Memory B cell (primary cell): Measurements from ENCODE around the gene MPRIP.

Experiments used
- ATAC-seq: fragments of 150-1000 bp; cut with Tn5 transposase; 2 replicates; pipeline ENCODE4 v1.10.0; 2021; ENCODE audit warnings: low read depth, mild to moderate bottlenecking, moderate library complexity
- DNase-seq, 2 donors: peaks; one replicate each; pipeline ENCODE4 v3.0.0; 2022; ENCODE audit warnings: low spot score in 2 of 2
- H3K27ac Mint-ChIP-seq: one replicate; pipeline ENCODE4 v1.8.0; 2022; ENCODE audit warnings: mild to moderate bottlenecking, moderate library complexity, mixed read lengths
- H3K27me3 Mint-ChIP-seq: one replicate; pipeline ENCODE4 v1.8.0; 2022; ENCODE audit warnings: mixed read lengths
- H3K36me3 Mint-ChIP-seq: one replicate; pipeline ENCODE4 v1.8.0; 2022; ENCODE audit warnings: mild to moderate bottlenecking, mixed read lengths
- H3K4me1 Mint-ChIP-seq: one replicate; pipeline ENCODE4 v1.8.0; 2022; ENCODE audit warnings: mixed read lengths
- H3K4me3 Mint-ChIP-seq: one replicate; pipeline ENCODE4 v1.8.0; 2022; ENCODE audit warnings: mild to moderate bottlenecking, moderate library complexity, mixed read lengths
- H3K9me3 Mint-ChIP-seq: one replicate; pipeline ENCODE4 v1.8.0; 2022; ENCODE audit warnings: mixed read lengths

Gene MPRIP

DNA sequence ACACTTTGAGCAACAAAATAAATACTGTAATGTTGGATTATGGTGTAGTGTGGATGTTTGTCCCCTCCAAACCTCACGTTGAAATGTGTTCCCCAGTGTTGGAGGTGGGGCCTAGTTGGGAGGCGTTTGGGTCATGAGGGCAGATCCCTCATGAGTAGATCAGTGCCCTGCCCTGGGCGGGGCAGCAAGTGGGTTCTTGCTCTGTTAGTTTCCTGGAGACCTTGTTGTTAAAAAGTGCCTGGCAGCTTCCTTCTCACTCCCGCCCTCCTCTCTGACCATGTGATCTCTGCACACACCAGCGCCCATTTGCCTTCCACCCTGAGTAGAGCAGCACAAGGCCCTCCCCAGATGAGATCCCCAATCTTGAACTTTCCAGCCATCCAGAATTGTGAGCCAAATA, 67.7 kb downstream of the MPRIP start:
- Mint-ChIP-seq H3K27ac (peak overlapping the region; percentile 56), H3K9me3 (no peaks in the 10 kb centered on the region), H3K4me1 (peaks cover 60% of the 10 kb centered on the region), H3K4me3 (peak overlapping the region; percentile 45), H3K27me3 (no peaks in the 10 kb centered on the region), H3K36me3 (peaks cover 3% of the 10 kb centered on the region)
- DNase-seq (peak in 1 of 2 donors; percentile 18), ATAC-seq (peak; percentile 89)

DNA sequence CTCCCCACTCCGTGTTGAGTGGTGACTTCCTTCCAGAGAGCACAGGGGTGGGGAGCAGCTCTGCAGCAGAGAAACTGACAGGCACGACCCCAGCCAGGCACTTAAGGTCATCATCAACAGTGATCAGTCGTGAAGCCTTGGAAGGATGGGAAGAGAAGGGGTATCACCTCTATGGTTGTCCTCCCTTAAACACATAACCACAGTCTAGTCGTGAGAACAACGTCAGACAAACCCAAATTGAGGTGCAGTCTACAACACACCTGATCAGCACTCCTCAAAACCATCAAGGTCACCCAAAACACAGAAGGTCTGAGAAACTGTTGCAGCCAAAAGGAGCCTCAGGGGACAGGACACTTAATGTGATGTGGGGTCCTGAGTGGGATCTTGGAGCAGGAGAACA, 68.3 kb downstream of the MPRIP start:
- DNase-seq, result no peak
- Mint-ChIP-seq H3K4me3 (no peak overlapping the region), H3K4me1 (peaks cover 65% of the 10 kb centered on the region), H3K36me3 (peaks cover 3% of the 10 kb centered on the region), H3K27ac (no peak overlapping the region), H3K9me3 (no peaks in the 10 kb centered on the region), H3K27me3 (no peaks in the 10 kb centered on the region)
- no peak for ATAC-seq

DNA sequence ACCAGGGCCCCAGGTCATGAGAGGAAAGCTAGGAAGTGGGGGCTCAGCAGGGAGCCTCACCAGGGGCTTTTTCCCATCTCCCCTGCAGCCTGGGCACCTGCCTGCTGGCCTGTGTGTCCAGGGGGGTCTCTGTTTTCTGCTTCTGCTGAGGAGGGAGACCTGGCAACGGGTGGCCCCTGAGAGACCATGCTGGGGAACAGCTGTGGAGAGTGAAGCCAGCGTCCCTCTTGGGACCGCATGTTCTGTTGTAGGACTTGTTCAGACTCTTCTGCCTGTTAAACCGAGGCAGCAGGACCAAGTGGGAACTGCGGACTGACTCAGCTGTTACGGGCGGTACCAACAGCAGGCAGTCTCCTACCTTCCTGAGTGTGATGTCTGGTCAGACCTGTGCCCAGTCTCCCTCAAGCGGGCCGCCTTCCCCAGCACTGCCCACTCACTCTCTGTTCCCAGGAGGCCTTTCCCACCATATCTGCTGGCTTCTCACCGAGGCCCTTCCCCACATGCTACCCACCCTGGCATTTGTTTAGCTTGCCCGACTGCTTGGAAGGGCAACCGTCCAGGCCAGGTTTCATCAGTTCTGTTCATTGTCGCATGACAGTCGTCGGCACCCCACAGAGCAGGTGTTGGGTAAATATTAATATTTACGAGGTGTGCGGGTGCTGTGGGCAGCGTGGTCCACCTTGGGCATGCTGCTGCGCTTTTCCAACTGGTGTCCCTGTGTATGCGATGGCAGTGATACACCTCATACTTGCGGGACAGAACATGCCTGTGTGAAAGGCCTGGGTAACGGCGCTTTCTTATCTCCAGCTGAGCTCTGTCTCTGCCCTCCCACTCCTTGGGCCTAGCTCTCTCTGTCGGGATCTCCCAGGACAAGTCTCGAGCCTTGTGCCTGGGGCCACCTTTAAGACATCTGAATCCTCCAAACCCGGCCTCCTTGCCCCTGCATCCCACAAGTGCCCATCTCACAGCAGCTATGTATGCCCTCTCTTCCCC, 69.4 kb downstream of the MPRIP start:
- H3K9me3 Mint-ChIP-seq, result no peaks in the 10 kb centered on the region
- no peaks in the 10 kb centered on the region for H3K27me3 Mint-ChIP-seq
- H3K36me3 Mint-ChIP-seq, result peaks cover 2% of the 10 kb centered on the region
- H3K4me1 Mint-ChIP-seq, result peaks cover 67% of the 10 kb centered on the region
- ATAC-seq (no peak), DNase-seq (no peak)
- peak overlapping the region; percentile 15 for H3K27ac Mint-ChIP-seq
- no peak overlapping the region for H3K4me3 Mint-ChIP-seq

DNA sequence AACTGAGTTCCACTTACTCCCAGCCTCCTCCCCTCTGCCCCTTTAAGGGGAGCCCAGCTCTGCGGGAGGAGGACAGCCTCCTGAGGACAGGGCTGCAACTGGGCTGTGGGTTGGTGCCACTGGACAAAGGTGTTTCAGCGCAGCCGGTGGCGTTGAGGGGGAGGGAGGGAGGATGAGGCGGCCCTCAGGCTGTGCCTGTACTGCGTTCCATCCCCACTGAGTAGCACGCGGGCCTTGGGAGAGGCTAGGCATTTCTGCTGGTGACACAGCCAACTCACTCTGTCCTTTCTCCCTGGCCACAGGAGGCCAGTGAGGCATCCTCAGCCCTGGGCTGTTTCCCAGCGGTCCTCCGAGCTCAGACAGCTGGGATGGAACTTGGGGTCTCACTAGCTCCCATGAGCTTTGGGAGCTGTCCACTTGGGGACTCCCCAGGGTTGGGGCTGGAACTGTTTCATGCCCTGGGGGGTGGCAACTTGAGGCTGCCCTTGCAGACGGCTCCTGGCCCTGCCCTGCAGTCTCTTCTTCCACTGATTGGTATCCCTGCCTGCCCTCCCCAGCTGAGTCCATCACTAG, 70.5 kb downstream of the MPRIP start:
- Mint-ChIP-seq H3K4me3 (no peak overlapping the region), H3K36me3 (peaks cover 2% of the 10 kb centered on the region), H3K4me1 (peaks cover 68% of the 10 kb centered on the region), H3K27me3 (no peaks in the 10 kb centered on the region), H3K9me3 (no peaks in the 10 kb centered on the region), H3K27ac (no peak overlapping the region)
- no peak for DNase-seq
- no peak for ATAC-seq

DNA sequence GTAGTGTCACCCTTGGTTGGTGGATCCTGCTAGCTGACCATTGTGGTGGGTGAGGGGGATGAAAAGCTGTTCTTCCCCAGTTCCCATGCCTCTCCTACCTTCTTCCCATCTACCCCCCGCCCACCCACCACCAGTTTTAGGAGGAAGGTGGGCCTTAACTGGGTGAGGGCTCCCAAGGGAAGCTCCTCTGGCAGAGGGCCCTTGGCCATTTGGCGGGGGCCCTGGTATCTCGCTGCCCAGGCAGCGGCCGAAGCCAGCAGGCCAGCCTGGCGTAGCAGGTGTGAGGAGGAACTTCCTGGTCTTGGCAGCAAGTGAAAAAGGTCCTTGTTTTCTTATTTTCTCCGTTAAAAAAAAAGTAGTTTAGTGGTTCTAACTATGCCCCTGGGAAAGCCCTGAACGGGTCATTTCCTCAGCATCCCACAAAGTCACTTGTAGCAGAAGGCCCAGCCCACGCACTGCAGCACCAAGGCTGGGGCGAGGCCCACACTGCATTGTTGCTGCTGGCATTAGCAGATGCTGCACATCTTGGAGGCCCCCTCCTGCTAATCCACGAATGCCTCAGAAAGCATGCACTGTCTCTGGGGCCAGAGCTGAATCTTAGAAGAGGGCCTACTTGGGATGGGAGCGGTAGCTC, 72.5 kb downstream of the MPRIP start:
- Mint-ChIP-seq H3K36me3 (peaks cover 2% of the 10 kb centered on the region), H3K4me3 (no peak overlapping the region), H3K27ac (no peak overlapping the region), H3K4me1 (peaks cover 60% of the 10 kb centered on the region), H3K9me3 (no peaks in the 10 kb centered on the region), H3K27me3 (no peaks in the 10 kb centered on the region)
- ATAC-seq (no peak), DNase-seq (no peak)

DNA sequence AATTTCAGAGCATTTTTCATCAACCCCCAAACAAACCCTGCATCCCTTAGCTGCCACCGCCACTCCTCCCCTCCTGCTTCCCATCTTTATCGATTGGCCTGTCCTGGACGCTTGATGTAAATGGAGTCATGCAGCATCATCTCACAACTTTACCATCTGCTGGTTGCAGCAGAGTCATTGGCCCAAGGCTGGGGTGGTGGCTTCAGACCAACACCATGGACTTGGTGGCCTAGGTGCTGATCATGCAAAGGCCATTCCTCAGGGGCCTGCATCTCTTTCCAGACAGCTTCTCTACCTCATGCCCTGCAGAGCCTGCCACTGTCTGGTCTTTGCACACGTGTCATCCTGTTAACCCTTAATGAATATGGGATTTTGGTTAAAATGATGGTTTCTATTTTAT, 73.4 kb downstream of the MPRIP start:
- ATAC-seq, result no peak
- H3K4me3 Mint-ChIP-seq, result no peak overlapping the region
- no peaks in the 10 kb centered on the region for H3K9me3 Mint-ChIP-seq
- no peak overlapping the region for H3K27ac Mint-ChIP-seq
- no peak for DNase-seq
- H3K4me1 Mint-ChIP-seq, result peaks cover 57% of the 10 kb centered on the region
- H3K36me3 Mint-ChIP-seq, result peaks cover 2% of the 10 kb centered on the region
- no peaks in the 10 kb centered on the region for H3K27me3 Mint-ChIP-seq

DNA sequence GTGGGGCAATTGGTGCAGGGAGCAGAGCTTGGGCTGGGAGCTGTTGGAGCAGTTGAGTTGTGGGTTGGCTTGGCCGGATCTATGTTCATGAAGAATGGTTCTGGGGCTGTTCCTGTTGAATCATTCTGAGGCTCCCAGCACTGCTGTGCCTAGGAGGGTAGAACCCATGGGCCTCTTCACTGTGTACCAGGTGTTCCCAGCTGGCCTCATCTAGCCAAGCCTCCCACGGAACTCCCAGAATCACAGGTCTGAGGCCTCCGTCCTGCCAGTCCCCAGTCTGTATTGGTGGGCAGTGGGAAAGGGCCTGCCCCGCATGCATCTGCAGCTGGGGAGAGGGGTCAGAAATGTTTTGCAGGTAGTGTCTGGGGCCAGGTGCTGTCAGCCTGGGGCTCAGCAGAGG, 74.1 kb downstream of the MPRIP start:
- DNase-seq, result no peak
- H3K4me3 Mint-ChIP-seq, result no peak overlapping the region
- peaks cover 56% of the 10 kb centered on the region for H3K4me1 Mint-ChIP-seq
- no peak overlapping the region for H3K27ac Mint-ChIP-seq
- no peak for ATAC-seq
- no peaks in the 10 kb centered on the region for H3K9me3 Mint-ChIP-seq
- H3K36me3 Mint-ChIP-seq, result peaks cover 2% of the 10 kb centered on the region
- H3K27me3 Mint-ChIP-seq, result no peaks in the 10 kb centered on the region

DNA sequence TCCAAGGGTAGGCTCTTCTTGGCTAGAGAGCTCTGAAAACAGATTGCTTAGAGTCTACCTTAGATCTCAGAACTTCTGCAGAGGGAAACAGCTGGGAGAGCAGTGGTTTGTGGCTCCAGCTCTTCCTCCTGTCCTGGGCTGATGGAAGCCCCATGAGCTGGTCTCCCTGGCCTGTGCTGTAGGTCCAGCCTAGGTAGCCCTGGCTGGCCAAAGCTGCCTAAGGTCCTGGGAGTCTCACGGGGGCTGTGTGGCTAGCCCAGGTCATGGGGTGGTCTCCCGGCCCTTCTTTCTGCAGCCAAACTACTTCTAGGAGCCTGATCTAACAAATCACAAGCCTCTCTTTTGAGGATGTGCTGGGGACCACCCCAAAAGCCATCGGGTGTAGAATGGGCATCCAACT, 75.7 kb downstream of the MPRIP start:
- Mint-ChIP-seq H3K4me1 (peaks cover 62% of the 10 kb centered on the region), H3K4me3 (no peak overlapping the region), H3K36me3 (peaks cover 2% of the 10 kb centered on the region), H3K27ac (peak overlapping the region; percentile 38), H3K9me3 (no peaks in the 10 kb centered on the region), H3K27me3 (no peaks in the 10 kb centered on the region)
- DNase-seq (no peak), ATAC-seq (no peak)

DNA sequence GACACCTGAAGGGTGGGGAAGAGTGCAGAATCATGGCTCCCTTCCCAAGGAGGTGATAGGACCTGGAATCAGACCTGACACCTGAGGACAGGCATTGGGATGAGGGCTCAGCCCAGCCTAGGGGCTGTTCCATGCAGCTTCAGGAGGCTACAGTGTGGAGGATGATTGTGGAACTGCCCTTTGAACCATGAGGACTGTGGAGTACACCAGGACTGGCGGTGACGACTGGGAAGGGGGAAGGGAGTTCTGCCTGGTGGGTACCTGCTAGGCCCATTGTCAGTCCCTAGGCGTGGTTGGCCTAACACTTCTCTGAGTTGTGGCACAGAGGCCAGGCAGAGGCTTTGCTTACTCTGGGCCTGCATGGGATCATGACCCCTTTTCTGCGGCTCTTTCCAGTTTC, 76.1 kb downstream of the MPRIP start:
- no peaks in the 10 kb centered on the region for H3K27me3 Mint-ChIP-seq
- H3K4me1 Mint-ChIP-seq, result peaks cover 61% of the 10 kb centered on the region
- ATAC-seq (no peak), DNase-seq (no peak)
- H3K9me3 Mint-ChIP-seq, result no peaks in the 10 kb centered on the region
- H3K36me3 Mint-ChIP-seq, result peaks cover 2% of the 10 kb centered on the region
- no peak overlapping the region for H3K27ac Mint-ChIP-seq
- no peak overlapping the region for H3K4me3 Mint-ChIP-seq

DNA sequence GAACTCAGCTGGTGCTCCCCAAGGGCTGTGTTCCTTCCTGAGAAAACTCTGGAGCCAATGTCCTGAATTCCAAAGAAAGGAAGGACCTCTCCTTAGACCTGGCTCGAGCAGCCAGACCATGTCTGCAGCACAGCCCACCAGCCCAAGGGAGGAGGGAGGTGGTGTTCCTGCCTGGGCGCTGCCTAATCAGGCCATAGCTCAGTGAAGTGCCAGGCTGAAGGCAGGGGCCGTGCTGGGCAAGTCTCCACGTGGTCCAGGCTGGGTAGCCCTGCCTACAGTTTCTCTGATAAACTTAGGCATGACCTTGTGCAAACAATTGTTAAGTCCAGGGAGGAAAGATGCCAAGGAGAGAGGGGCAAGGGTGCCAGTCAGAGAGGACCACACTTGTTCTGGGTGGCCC, 76.8 kb downstream of the MPRIP start:
- DNase-seq, result no peak
- Mint-ChIP-seq H3K9me3 (no peaks in the 10 kb centered on the region), H3K27ac (no peak overlapping the region), H3K4me3 (no peak overlapping the region), H3K27me3 (no peaks in the 10 kb centered on the region), H3K36me3 (peaks cover 2% of the 10 kb centered on the region), H3K4me1 (peaks cover 61% of the 10 kb centered on the region)
- no peak for ATAC-seq

DNA sequence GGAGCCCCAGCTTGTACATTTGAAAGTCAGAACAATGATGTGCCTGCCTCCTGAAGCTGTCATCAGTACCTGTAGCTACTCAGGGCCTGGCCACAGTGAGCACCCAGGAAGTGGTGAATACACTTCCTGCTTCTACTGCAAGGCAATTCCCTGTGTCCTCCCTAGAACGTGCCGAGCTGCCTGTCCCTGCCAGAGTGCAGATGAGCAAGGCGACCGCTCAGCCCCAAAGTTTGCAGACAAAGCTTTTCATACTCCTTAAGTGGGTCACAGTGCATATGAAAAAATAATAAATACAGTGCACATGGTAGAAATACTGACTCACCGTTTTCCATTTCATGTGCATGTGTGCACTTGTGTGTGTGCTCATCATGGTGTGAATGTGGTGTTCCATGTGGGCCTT, 77.3 kb downstream of the MPRIP start:
- no peak overlapping the region for H3K4me3 Mint-ChIP-seq
- peaks cover 60% of the 10 kb centered on the region for H3K4me1 Mint-ChIP-seq
- DNase-seq, result no peak
- peak; percentile 64 for ATAC-seq
- peaks cover 2% of the 10 kb centered on the region for H3K36me3 Mint-ChIP-seq
- no peaks in the 10 kb centered on the region for H3K27me3 Mint-ChIP-seq
- no peak overlapping the region for H3K27ac Mint-ChIP-seq
- no peaks in the 10 kb centered on the region for H3K9me3 Mint-ChIP-seq

DNA sequence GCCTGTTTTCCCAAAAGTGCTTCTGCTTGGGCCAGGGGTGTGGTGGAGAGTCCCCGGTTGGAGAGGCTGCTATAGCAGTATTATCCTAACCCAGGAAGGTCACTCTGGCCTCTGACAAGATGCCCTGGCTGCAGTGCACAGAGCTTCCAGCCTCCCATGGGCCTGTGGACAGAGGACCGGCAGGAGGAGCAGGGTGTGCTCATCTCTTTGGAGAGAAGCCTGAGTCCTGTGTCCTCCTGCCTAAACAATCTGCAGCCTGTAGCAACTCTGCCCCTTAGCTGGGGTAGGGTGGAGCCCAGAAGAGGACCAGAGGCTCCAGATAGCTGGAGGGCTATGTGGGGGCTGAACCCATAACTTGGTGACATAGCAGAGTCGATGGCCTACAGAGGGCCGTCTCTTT, 78.0 kb downstream of the MPRIP start:
- DNase-seq (no peak), ATAC-seq (no peak)
- H3K4me3 Mint-ChIP-seq, result no peak overlapping the region
- H3K4me1 Mint-ChIP-seq, result peaks cover 61% of the 10 kb centered on the region
- H3K9me3 Mint-ChIP-seq, result no peaks in the 10 kb centered on the region
- no peak overlapping the region for H3K27ac Mint-ChIP-seq
- no peaks in the 10 kb centered on the region for H3K27me3 Mint-ChIP-seq
- H3K36me3 Mint-ChIP-seq, result peaks cover 2% of the 10 kb centered on the region

DNA sequence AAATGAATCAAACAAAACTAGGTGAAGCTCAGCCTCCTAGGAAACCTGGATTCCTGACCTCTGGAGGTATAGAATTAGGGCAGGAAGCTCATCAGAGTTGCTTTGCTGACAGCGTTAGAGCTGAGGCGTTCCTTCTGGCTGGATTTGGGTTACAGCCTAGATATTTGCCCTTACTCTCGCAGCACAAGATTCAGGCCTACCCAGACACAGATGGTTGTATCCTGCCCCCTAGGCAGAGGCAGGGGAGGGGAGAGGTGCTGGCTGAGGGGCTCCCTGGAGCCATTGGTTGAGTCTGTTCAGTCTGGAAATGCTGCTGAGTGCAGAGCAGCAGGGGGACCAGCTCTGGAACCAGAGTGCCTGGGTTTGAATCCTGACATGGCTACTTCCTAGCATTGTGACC, 78.4 kb downstream of the MPRIP start:
- ATAC-seq, result no peak
- no peak for DNase-seq
- Mint-ChIP-seq H3K27me3 (no peaks in the 10 kb centered on the region), H3K4me1 (peaks cover 61% of the 10 kb centered on the region), H3K9me3 (no peaks in the 10 kb centered on the region), H3K36me3 (peaks cover under 1% of the 10 kb centered on the region), H3K27ac (no peak overlapping the region), H3K4me3 (no peak overlapping the region)

DNA sequence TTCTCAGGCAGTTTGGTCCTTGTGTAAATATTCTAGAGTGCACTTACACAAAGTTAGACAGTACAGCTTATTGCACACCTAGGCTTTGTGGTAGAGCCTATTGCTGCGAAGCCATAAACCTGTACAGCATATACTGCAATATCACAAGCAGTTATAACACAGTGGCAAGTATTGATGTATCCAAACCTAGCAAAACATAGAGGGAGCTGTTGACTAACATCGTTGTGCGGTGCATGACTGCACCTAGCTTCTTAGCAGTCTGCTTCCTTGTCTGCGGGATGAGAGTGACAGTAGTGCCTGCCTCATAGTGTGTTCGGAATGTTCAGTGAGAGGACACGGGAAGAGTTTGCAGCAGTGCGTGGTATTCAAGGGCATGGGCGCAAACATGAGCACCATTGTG, 78.9 kb downstream of the MPRIP start:
- H3K27ac Mint-ChIP-seq, result no peak overlapping the region
- H3K4me1 Mint-ChIP-seq, result peaks cover 58% of the 10 kb centered on the region

More for the DNA sequence above, 78.9 kb downstream of the MPRIP start:
- ATAC-seq, result no peak
- Mint-ChIP-seq H3K27me3 (no peaks in the 10 kb centered on the region), H3K36me3 (no peaks in the 10 kb centered on the region), H3K4me3 (no peak overlapping the region), H3K9me3 (no peaks in the 10 kb centered on the region)
- DNase-seq, result no peak
